Measurements from ENCODE around the gene PDE1C.

PDE1C gene

GRCh38 chr7:31825576-31825975, 244.6 kb downstream of the PDE1C start:
- DNase-seq: no peak

- DNase-seq: no peak
Measured at GRCh38 chr7:31819031-31819430, 251.2 kb downstream of the PDE1C start.

- no peak for DNase-seq
Measured at GRCh38 chr7:31816810-31817209, 253.4 kb downstream of the PDE1C start.

GRCh38 chr7:31815796-31816195, 254.4 kb downstream of the PDE1C start:
- no peak for DNase-seq

GRCh38 chr7:31814187-31814586, 256.0 kb downstream of the PDE1C start:
- no peak for DNase-seq

- DNase-seq: peak in 1 of 2 donors; percentile 7
Measured at GRCh38 chr7:31811650-31812461, 258.4 kb downstream of the PDE1C start.

- no peak for DNase-seq
Measured at GRCh38 chr7:31805209-31805818, 264.9 kb downstream of the PDE1C start.

GRCh38 chr7:31796375-31796774, 273.8 kb downstream of the PDE1C start:
- DNase-seq: no peak

GRCh38 chr7:31794851-31795344, 275.3 kb downstream of the PDE1C start:
- DNase-seq: no peak

GRCh38 chr7:31791881-31792280, 278.3 kb downstream of the PDE1C start:
- DNase-seq: no peak

GRCh38 chr7:31788883-31789680, 281.1 kb downstream of the PDE1C start:
- DNase-seq: no peak

- no peak for DNase-seq
Measured at GRCh38 chr7:31788445-31788844, 281.8 kb downstream of the PDE1C start.

GRCh38 chr7:31786326-31786725, 283.9 kb downstream of the PDE1C start:
- no peak for DNase-seq

GRCh38 chr7:31785101-31785500, 285.1 kb downstream of the PDE1C start:
- no peak for DNase-seq

GRCh38 chr7:31783221-31783620, 287.0 kb downstream of the PDE1C start:
- no peak for DNase-seq

- peak in 1 of 2 donors; percentile 47 for DNase-seq
Measured at GRCh38 chr7:31782411-31782991, 287.7 kb downstream of the PDE1C start.

GRCh38 chr7:31778296-31778695, 291.9 kb downstream of the PDE1C start:
- DNase-seq: no peak

GRCh38 chr7:31776616-31777015, 293.6 kb downstream of the PDE1C start:
- no peak for DNase-seq

GRCh38 chr7:31775556-31775955, 294.7 kb downstream of the PDE1C start:
- no peak for DNase-seq

GRCh38 chr7:31772211-31772610, 298.0 kb downstream of the PDE1C start:
- DNase-seq: no peak

- DNase-seq: no peak
Measured at GRCh38 chr7:31767686-31768358, 302.4 kb downstream of the PDE1C start.

GRCh38 chr7:31764462-31764861, 305.7 kb downstream of the PDE1C start:
- no peak for DNase-seq
